HUES64 (cell line): ENCODE results near the gene LRRC32. TPM values are rescaled to one million over a fixed set of nuclear protein-coding genes. Genes with fewer than 3 reads are reported as not detected.

Experiments used
- H3K27ac ChIP-seq: 2 replicates; pipeline ENCODE4 v1.7.0; 2013; ENCODE audit warnings: low read depth, low read length, inconsistent platforms
- H3K27me3 ChIP-seq: 2 replicates; pipeline ENCODE4 v1.6.1; 2013; ENCODE audit warnings: mild to moderate bottlenecking, low read length; ENCODE audit not compliant: insufficient read depth
- H3K36me3 ChIP-seq: 2 replicates; pipeline ENCODE4 v1.6.1; 2013; ENCODE audit warnings: mild to moderate bottlenecking, low read length; ENCODE audit not compliant: insufficient read depth
- H3K4me1 ChIP-seq: 2 replicates; pipeline ENCODE4 v1.6.1; 2013; ENCODE audit warnings: mild to moderate bottlenecking, low read length, moderate library complexity; ENCODE audit not compliant: insufficient read depth
- H3K4me3 ChIP-seq: 2 replicates; pipeline ENCODE4 v1.5.1; 2013; ENCODE audit warnings: mild to moderate bottlenecking, low read length, moderate library complexity
- H3K9ac ChIP-seq: 2 replicates; pipeline ENCODE4 v1.6.1; 2013; ENCODE audit warnings: mild to moderate bottlenecking, low read depth, low read length
- H3K9me3 ChIP-seq: 2 replicates; pipeline ENCODE4 v1.6.1; 2013; ENCODE audit warnings: low read depth, low read length; ENCODE audit not compliant: insufficient read depth
- WGBS: fragments of 150-250, 120-280 bp; methylation state at CpG from one replicate; pipeline ENCODE4 v1.1.7; 2013; ENCODE audit warnings: missing lambda C conversion rate; 5-methylcytosine and 5-hydroxymethylcytosine counted together
- polyA plus RNA-seq, 2 experiments: library from polyadenylated mRNA; stranded (reverse); fragments of 50-300 nt; gene quantifications; one replicate each; pipeline ENCODE4 v1.2.3, GENCODE V29; 2013

Gene LRRC32
- 1.1 TPM for polyA plus RNA-seq (2013, experiment 1 of 2)
- 2.2 TPM for polyA plus RNA-seq (2013, experiment 2 of 2)

- peaks cover 35% of the 10 kb centered on the region for H3K27me3 ChIP-seq
- 1% methylated on average over 82 of the region's 82 CpGs for whole genome bisulfite sequencing
- peak within 1 kb of the TSS; percentile 64 for H3K4me3 ChIP-seq
- no peaks in the 10 kb centered on the region for H3K9me3 ChIP-seq
- no peaks in the 10 kb centered on the region for H3K36me3 ChIP-seq
- no peak within 1 kb of the TSS; the same call in 1 of the 2 replicates for H3K9ac ChIP-seq
- H3K27ac ChIP-seq, result no peak within 1 kb of the TSS
- peaks cover 6% of the 10 kb centered on the region; the same call in 1 of the 2 replicates for H3K4me1 ChIP-seq
Measured at GRCh38 chr11:76670485-76671236, at the start of gene LRRC32. TSS of gene LRRC32 (minus strand) at chr11:76670747. CDS start at chr11:76665954, 4,793 bp downstream.

- 0 out of 2 replicates have a peak, but pooled peaks cover 3% of the 10 kb centered on the region for H3K4me1 ChIP-seq
- H3K27ac ChIP-seq, result no peak overlapping the region
- H3K9ac ChIP-seq, result no peak overlapping the region
- WGBS, result 93% methylated on average over 9 of the region's 9 CpGs
- H3K9me3 ChIP-seq, result no peaks in the 10 kb centered on the region
- H3K36me3 ChIP-seq, result no peaks in the 10 kb centered on the region
- no peak overlapping the region for H3K4me3 ChIP-seq
- peaks cover 4% of the 10 kb centered on the region for H3K27me3 ChIP-seq
Measured at GRCh38 chr11:76719686-76720085, 49.1 kb upstream of the LRRC32 start.

GRCh38 chr11:76719281-76719680 is 48.7 kb upstream of the LRRC32 start:
- no peaks in the 10 kb centered on the region for H3K36me3 ChIP-seq
- 91% methylated on average over 19 of the region's 19 CpGs for WGBS
- no peak overlapping the region for H3K9ac ChIP-seq

GRCh38 chr11:76717816-76718215 is 47.3 kb upstream of the LRRC32 start:
- WGBS, result 91% methylated on average over 5 of the region's 5 CpGs
- H3K4me1 ChIP-seq, result 0 out of 2 replicates have a peak, but pooled peaks cover 3% of the 10 kb centered on the region
- H3K9me3 ChIP-seq, result no peaks in the 10 kb centered on the region
- no peak overlapping the region for H3K9ac ChIP-seq
- no peak overlapping the region for H3K27ac ChIP-seq
- no peaks in the 10 kb centered on the region for H3K36me3 ChIP-seq
- H3K27me3 ChIP-seq, result peaks cover 4% of the 10 kb centered on the region
- no peak overlapping the region for H3K4me3 ChIP-seq

More at GRCh38 chr11:76719281-76719680, 48.7 kb upstream of the LRRC32 start:
- Histone ChIP-seq H3K27me3 (peaks cover 4% of the 10 kb centered on the region), H3K27ac (no peak overlapping the region), H3K4me3 (no peak overlapping the region), H3K9me3 (no peaks in the 10 kb centered on the region), H3K4me1 (0 out of 2 replicates have a peak, but pooled peaks cover 3% of the 10 kb centered on the region)

- Histone ChIP-seq H3K4me3 (no peak overlapping the region), H3K36me3 (no peaks in the 10 kb centered on the region), H3K27me3 (peaks cover 4% of the 10 kb centered on the region), H3K9ac (no peak overlapping the region), H3K4me1 (0 out of 2 replicates have a peak, but pooled peaks cover 3% of the 10 kb centered on the region), H3K27ac (no peak overlapping the region), H3K9me3 (no peaks in the 10 kb centered on the region)
- WGBS, result 91% methylated on average over 4 of the region's 4 CpGs
Measured at GRCh38 chr11:76717369-76717768, 46.8 kb upstream of the LRRC32 start.

GRCh38 chr11:76716268-76716667 is 45.7 kb upstream of the LRRC32 start:
- no peaks in the 10 kb centered on the region for H3K9me3 ChIP-seq
- WGBS, result 93% methylated on average over 9 of the region's 9 CpGs
- H3K27me3 ChIP-seq, result no peaks in the 10 kb centered on the region
- H3K4me3 ChIP-seq, result no peak overlapping the region
- no peaks in the 10 kb centered on the region for H3K36me3 ChIP-seq
- H3K9ac ChIP-seq, result no peak overlapping the region
- no peaks in the 10 kb centered on the region for H3K4me1 ChIP-seq
- H3K27ac ChIP-seq, result no peak overlapping the region

GRCh38 chr11:76714493-76714892 is 43.9 kb upstream of the LRRC32 start:
- Histone ChIP-seq H3K4me1 (no peaks in the 10 kb centered on the region), H3K27me3 (no peaks in the 10 kb centered on the region), H3K9ac (no peak overlapping the region), H3K9me3 (no peaks in the 10 kb centered on the region), H3K27ac (no peak overlapping the region), H3K4me3 (no peak overlapping the region), H3K36me3 (no peaks in the 10 kb centered on the region)
- 85% methylated on average over 3 of the region's 3 CpGs for WGBS

- H3K27ac ChIP-seq, result no peak overlapping the region
- WGBS, result 90% methylated on average over 2 of the region's 2 CpGs
- H3K36me3 ChIP-seq, result no peaks in the 10 kb centered on the region
- H3K4me1 ChIP-seq, result no peaks in the 10 kb centered on the region
- no peaks in the 10 kb centered on the region for H3K9me3 ChIP-seq
- H3K27me3 ChIP-seq, result no peaks in the 10 kb centered on the region
- H3K9ac ChIP-seq, result no peak overlapping the region
- H3K4me3 ChIP-seq, result no peak overlapping the region
Measured at GRCh38 chr11:76713499-76713898, 43.0 kb upstream of the LRRC32 start.

- Histone ChIP-seq H3K9me3 (no peaks in the 10 kb centered on the region), H3K36me3 (no peaks in the 10 kb centered on the region), H3K4me1 (no peaks in the 10 kb centered on the region), H3K27me3 (no peaks in the 10 kb centered on the region; the same call in 1 of the 2 replicates), H3K27ac (no peak overlapping the region), H3K9ac (no peak overlapping the region), H3K4me3 (no peak overlapping the region)
- 93% methylated on average over 6 of the region's 6 CpGs for whole genome bisulfite sequencing
Measured at GRCh38 chr11:76712125-76712524, 41.6 kb upstream of the LRRC32 start.

GRCh38 chr11:76709756-76710155 is 39.2 kb upstream of the LRRC32 start:
- Histone ChIP-seq H3K36me3 (no peaks in the 10 kb centered on the region), H3K4me1 (peaks cover 2% of the 10 kb centered on the region; the same call in 1 of the 2 replicates), H3K4me3 (no peak overlapping the region), H3K27me3 (no peaks in the 10 kb centered on the region; the same call in 1 of the 2 replicates), H3K9ac (no peak overlapping the region), H3K9me3 (no peaks in the 10 kb centered on the region), H3K27ac (no peak overlapping the region)
- WGBS, result 82% methylated on average over 4 of the region's 4 CpGs

GRCh38 chr11:76708972-76709660 is 38.6 kb upstream of the LRRC32 start:
- H3K27me3 ChIP-seq, result no peaks in the 10 kb centered on the region; the same call in 1 of the 2 replicates
- 82% methylated on average over 8 of the region's 8 CpGs for WGBS
- no peak overlapping the region for H3K27ac ChIP-seq
- H3K36me3 ChIP-seq, result no peaks in the 10 kb centered on the region
- no peaks in the 10 kb centered on the region for H3K9me3 ChIP-seq
- H3K9ac ChIP-seq, result no peak overlapping the region; the same call in 1 of the 2 replicates
- H3K4me1 ChIP-seq, result peaks cover 8% of the 10 kb centered on the region
- no peak overlapping the region for H3K4me3 ChIP-seq
